A549 treated with ZK216348 at 1 μM for 4 hours (cell line): ENCODE results near the gene PBLD. TPM values are rescaled to one million over a fixed set of nuclear protein-coding genes. Genes with fewer than 3 reads are reported as not detected.

Source experiments
- total RNA-seq: library from RNA; stranded (reverse); fragments of 200-300 nt; extraction: Qiagen RNA extraction; gene quantifications from 5 replicates; pipeline ENCODE4 v1.2.3, GENCODE V29; 2022; ENCODE audit warnings: low read depth

PBLD gene
- 2.6 to 3.5 TPM (median 3.2 TPM) in 5 replicates for total RNA-seq

DNA sequence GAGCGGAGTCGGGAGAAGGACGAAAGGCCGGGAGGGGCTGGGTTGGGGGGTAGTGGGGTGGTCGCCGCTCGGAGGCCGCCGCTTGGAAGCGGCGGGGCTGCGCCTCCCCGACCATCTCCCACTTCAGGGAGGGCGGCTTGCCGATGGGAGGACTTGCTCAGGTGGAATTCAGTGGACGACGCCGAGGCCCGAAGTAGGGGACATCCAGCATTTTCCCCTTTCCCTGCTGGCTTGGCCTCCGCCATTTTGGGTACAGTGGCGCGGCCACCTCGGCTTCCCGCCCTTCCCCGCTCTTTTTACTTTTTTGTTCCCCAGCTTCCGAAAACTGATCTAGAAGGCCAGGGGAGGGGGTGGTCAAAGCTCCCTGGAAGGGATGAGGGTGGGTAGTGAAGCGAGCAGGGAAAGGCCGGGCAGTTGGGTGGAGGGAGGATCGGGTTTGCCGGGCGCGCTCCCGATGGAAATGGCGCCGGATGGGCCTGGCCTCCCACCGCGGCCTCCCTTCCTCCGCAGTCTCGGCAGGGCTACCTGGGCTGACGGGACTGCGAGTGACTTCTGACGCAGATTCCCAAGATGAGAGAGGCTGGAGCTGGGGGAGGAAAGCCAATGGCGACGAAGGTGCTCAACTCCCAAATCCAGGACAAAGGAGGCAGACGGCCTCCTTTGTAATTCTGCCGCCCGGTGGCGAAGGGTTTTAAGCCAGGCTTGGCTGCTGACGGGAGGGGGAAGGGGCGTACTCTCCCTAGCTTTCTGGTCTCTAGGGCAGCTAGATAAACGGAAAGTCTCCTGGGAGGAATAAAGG lies at the start of gene PBLD:
Gene PBLD (minus strand): TSS at position 670 of the 799 bp plus-strand sequence. CDS start 26,084 bp downstream, outside the sequence.

DNA sequence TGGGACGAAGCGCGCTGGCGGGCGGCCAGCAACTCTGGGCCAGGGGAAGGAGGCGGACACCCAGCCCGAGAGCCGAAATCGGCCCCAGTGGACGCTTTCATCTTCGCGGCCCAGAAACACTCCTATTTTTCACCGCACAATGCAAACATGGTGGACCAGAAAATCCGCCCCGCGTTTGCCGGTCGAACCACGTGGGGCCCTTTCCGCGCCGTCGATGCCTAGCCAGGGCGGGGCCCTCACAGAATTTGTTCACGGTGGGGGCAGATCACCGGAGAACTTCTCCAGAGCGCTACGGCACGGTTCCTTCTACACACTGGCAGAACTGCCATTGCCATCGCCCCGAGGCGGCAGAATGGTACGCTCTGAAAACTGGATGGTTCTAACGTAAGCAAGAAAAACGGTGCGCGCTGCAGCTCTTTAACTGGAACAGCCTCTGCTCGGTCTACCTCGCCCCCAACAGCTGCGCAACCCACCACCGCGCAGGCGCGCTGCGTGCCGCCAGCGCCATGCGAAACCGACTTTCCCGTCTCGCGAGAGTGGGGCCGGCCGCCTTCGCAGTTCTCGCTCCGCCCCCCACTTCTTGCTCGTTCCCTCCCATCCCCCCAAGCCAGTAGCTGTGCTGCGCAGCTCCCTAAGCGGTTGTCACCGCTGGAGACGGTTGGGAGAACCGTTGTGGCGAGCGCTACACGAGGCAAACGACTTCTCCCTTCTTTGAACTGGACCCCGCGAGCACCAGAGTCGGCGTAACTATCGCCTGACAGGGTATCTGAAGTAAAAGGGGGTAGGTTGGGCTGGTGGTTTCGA lies 1.1 kb downstream of the PBLD start, which contains the start of gene HNRNPH3:
Gene HNRNPH3 (plus strand): TSS at position 610 of the 804 bp plus-strand sequence. CDS start 5,158 bp downstream, outside the sequence.

Other genes starting within 250 kb of the PBLD start
- 2.3 to 3.8 TPM (median 2.7 TPM) in 5 replicates for gene MYPN, start 223.4 kb downstream of the PBLD start, total RNA-seq
- gene ATOH7, start 100.8 kb downstream of the PBLD start, total RNA-seq = 0.18 to 0.31 TPM (median 0.22 TPM) in 5 replicates
- gene HNRNPH3, start 864 bp downstream of the PBLD start, total RNA-seq = 196 to 273 TPM (median 230 TPM) in 5 replicates
- gene RUFY2, start 74.3 kb upstream of the PBLD start, total RNA-seq = 5.0 to 13.3 TPM (median 9.1 TPM) in 5 replicates
- 5.5 to 11.7 TPM (median 10.1 TPM) in 5 replicates for gene DNA2, start 139.0 kb upstream of the PBLD start, total RNA-seq
- gene SLC25A16, start 194.6 kb upstream of the PBLD start, total RNA-seq = 11.4 to 17.9 TPM (median 15.4 TPM) in 5 replicates
- 0.26 to 0.64 TPM (median 0.58 TPM) in 5 replicates for gene TET1, start 227.4 kb upstream of the PBLD start, total RNA-seq